ENCODE results near the gene ARHGAP31.

ARHGAP31 gene

DNA sequence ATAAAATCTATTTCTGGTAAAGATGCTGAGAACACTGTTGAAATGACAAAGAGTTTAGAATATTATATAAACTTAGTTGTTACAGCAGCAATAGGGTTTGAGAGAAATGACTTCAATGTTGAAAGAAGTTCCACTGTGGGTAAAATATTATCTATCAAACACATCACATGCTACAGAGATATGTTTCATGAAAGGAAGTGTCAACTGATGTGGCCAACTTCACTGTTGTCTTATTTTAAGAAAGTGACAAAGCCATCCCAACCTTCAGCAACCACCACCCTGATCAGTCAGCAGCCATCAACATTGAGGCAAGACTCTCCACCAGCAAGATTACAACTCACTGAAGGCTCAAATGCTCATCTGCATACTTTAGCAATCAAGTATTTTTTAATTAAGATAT is 149.0 kb downstream of the ARHGAP31 start:
- no peak for DNase-seq (ENCODE audit: low read depth in 2 of 2)

DNA sequence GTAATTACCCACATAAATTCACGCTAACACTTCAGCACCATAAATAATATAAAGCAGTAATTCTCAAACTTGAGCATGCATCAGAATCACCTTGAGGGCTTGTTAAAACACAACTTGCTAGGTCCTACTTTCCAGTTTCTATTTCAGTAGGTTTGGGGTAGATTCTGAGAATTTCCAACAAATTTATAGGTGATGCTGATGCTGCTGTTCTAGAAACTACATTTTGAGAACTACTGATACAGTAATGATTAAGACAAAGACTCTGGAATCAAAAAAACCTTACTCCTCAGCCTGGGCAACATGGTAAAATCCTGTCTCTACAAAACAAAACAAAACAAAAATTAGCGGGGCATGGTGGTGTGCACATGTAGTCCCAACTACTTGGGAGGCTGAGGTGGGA is 150.4 kb downstream of the ARHGAP31 start:
- DNase-seq (ENCODE audit: low read depth in 2 of 2) = no peak

DNA sequence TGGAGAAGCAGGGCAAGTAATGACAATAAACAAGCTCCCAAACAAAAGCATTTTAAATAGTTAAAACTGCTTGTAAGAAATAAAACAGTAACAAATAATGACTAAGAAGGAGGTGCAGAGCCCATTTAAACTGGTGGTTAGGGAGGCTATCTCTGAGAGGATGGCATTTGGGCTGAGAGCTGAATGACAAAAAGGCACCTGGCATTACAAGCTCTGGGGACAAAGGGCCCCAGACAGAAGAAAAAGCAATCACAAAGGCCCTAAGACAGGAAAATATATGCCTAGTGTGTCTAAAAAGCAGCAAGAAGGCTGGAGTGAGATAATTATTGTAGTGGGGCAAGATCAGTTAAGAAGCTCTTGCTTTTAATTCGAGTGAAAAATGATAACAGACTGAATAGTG is 159.6 kb downstream of the ARHGAP31 start:
- DNase-seq (ENCODE audit: low read depth in 2 of 2) = no peak

DNA sequence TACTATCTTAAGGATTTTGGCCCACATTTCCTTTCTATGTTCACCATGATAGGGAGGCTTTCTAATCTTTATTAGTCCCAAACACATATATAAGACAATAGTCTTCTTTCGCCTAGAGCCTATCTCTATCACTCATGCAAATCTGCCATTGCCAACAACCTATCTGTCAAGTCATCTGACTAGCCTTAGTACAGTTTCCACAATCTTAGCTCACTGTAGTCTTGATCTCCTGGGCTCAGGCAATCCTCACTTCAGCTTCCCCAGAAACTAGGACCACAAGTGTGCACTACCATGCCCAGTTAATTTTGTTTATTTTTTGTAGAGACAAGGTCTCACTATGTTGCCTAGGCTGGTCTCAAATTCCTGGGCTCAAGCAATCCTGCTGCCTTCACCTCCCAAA is 162.3 kb downstream of the ARHGAP31 start:
- no peak for DNase-seq (ENCODE audit: low read depth in 2 of 2)

DNA sequence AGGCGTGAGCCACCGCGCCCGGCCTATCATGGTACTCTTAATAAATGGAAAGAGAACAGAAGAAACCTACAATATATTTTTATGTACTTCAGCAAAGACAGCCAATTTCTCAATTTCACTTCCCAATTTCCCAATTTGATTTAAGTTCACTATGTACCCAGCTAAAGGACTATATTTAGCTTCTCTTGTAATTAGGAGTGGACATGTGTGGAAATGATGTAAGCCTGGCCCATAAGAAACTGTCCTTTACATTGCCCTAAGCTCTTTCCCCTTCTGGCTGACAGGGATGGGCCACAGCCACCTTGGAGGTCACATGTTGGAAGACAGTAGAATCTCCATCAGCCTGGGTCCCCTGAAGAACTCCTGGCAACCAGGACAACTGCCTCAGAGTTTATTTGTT is 163.1 kb downstream of the ARHGAP31 start:
- no peak for DNase-seq (ENCODE audit: low read depth in 2 of 2)

DNA sequence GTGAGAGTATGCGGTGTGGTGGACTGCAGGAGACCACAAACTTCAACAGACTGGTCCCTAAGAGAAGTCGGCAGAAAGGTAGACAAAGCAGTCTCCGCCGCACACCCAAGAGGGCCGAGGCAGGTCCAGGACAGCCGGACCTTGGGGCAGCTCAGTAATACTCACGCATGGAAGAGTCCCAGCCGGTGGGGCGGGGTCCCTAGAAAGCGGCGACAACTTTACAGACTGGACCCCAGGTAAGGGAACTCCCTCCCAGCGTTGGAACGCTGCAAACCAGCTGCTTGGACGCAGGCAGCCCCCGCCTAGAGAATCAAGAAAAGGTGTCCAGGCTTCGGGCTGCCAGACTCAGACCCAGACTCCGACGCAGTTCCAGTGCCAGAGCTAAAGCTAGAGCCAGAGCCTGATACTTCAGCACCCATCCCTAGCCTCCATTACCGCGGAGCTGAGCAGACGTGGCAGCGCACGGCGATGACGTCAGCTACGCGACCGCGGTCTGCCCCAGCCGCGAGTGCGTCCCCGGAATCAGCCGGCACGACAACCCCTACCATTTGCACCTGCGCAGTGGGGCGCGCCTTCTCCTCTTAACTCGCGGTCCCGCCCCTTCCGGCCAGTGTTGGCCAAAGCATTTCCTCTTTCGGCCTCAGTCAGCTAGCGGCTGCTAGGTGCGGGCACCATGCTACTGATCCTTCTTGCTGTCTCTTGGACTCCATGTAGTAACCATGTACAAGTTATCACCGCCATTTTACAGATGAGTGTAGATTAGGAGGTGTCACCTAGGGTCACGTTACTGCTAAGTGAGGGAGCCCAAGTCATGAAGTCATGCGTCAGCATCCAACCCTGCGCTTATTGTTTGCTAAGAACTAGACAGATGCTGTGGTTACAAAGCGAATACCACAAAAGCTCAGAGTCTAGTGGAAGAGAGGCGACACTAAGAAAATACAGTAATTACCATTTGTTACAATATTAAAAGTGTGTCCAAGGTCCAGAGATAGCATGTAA is 169.3 kb downstream of the ARHGAP31 start, which contains the start of gene TMEM39A:
Gene TMEM39A, minus strand, starts transcription at position 445 of the 999 bp plus-strand sequence. CDS start 1,541 bp downstream, outside the sequence.
- peak; percentile 96 to 98 for DNase-seq (ENCODE audit: low read depth in 2 of 2)

DNA sequence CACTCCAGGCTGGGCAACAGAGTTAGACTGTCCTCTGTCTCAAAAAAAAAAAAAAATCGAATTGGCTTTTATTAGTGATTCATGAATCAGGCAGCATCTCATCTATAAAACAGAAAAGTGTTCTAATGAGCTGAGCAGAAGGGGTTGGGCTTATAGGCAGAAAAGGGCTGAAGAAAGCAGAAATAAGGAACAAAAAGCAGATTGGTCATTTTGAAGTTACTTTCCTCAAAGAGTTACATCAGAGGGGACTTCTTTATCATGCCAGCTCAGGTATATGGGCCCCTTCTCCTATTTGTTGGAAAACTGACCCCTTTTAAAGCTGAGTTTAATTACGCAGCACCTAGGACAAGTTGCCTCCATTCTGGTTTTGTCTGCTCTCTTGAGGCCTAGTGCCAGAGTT is 173.9 kb downstream of the ARHGAP31 start:
- no peak for DNase-seq (ENCODE audit: low read depth in 2 of 2)

DNA sequence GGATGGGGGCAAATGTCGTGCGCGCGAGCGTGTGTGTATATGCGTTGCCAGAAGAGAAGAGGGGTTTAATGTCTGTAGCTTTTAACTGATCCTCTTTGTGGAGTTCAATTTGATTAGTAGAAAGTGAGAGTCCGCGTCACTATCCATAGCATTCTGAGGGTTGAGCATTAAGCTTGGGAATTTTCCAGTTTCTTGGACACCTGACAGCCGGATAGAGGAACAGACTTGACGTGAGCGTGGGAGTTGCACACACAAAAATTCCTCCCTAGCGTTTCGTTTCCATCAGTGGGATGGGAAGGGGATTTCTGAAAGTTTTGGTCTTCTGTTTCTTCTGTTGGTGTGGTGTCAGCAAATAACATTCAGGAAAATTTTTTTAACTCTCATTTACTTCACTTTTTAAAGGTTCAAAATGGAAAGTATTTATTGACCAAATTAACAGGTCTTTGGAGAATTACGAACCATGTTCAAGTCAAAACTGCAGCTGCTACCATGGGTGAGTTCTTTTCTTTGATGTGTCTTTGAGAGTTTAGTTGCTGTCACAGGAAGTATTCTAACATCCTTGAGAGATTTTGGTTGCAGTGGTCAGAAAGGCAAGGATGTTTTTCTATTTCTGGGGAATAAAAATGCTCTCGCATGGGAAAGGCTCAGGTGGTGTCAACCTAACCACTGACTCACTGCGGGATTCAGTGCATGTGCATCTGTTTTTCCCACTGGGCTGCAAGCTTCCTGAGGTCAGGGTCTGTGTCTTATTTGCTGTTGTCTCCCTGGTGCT is 175.4 kb downstream of the ARHGAP31 start:
- DNase-seq (ENCODE audit: low read depth in 2 of 2) = no peak
